Type B pancreatic cell (in vitro differentiated cells): ENCODE results near the gene PRTFDC1. TPM values are rescaled to one million over a fixed set of nuclear protein-coding genes. Genes with fewer than 3 reads are reported as not detected.
A peak's percentile ranks its signal among the peaks of the same experiment; 100 is the strongest.

Source experiments
- DNase-seq: peaks from one replicate; pipeline ENCODE4 v3.0.0; 2021; ENCODE audit warnings: mixed read lengths; ENCODE audit not compliant: unreplicated experiment; ENCODE audit errors: extremely low spot score
- H3K27ac Mint-ChIP-seq: 2 replicates; pipeline ENCODE4 v1.8.0; 2021; ENCODE audit warnings: mild to moderate bottlenecking, mixed read lengths
- H3K27me3 Mint-ChIP-seq: 2 replicates; pipeline ENCODE4 v1.8.0; 2021; ENCODE audit warnings: mixed read lengths
- H3K36me3 Mint-ChIP-seq: 2 replicates; pipeline ENCODE4 v1.8.0; 2021; ENCODE audit warnings: mixed read lengths
- H3K4me1 Mint-ChIP-seq: one replicate; pipeline ENCODE4 v1.8.0; 2021; ENCODE audit warnings: mixed read lengths; ENCODE audit not compliant: unreplicated experiment
- H3K4me3 Mint-ChIP-seq: 2 replicates; pipeline ENCODE4 v1.8.0; 2021; ENCODE audit warnings: mild to moderate bottlenecking, mixed read lengths
- H3K9me3 Mint-ChIP-seq: 2 replicates; pipeline ENCODE4 v1.8.0; 2021; ENCODE audit warnings: mixed read lengths
- CTCF ChIP-seq: fragments of 200-600 bp; sonication (generic); conservative IDR thresholded peaks from 2 replicates; pipeline ENCODE4 v1.5.0; 2021; ENCODE audit warnings: antibody characterized with exemption, mild to moderate bottlenecking
- total RNA-seq: library from RNA; stranded (reverse); gene quantifications from 2 replicates; pipeline ENCODE4 v1.2.1, GENCODE V29; 2021; ENCODE audit warnings: low replicate concordance

The PRTFDC1 gene
- total RNA-seq, 1 donor from 2014 or later = 22.9 TPM

- DNase-seq = no peak
- H3K27ac Mint-ChIP-seq = no peak overlapping the region
These were observed 2.0 kb downstream of the PRTFDC1 start for GRCh38 chr10:24950439-24950838.

GRCh38 chr10:24949616-24950015 lies 2.8 kb downstream of the PRTFDC1 start:
- no peak overlapping the region for H3K4me3 Mint-ChIP-seq
- no peak for TF ChIP-seq CTCF
- no peaks in the 10 kb centered on the region for H3K9me3 Mint-ChIP-seq
- no peak for DNase-seq
- H3K27me3 Mint-ChIP-seq = no peaks in the 10 kb centered on the region
- H3K36me3 Mint-ChIP-seq = peaks cover 4% of the 10 kb centered on the region
- H3K27ac Mint-ChIP-seq = no peak overlapping the region
- H3K4me1 Mint-ChIP-seq = peaks cover 34% of the 10 kb centered on the region

More at GRCh38 chr10:24950439-24950838, 2.0 kb downstream of the PRTFDC1 start:
- TF ChIP-seq CTCF = no peak
- H3K9me3 Mint-ChIP-seq = no peaks in the 10 kb centered on the region
- peak overlapping the region; percentile 32 for H3K4me3 Mint-ChIP-seq
- H3K36me3 Mint-ChIP-seq = peaks cover 4% of the 10 kb centered on the region
- no peaks in the 10 kb centered on the region for H3K27me3 Mint-ChIP-seq
- peaks cover 34% of the 10 kb centered on the region for H3K4me1 Mint-ChIP-seq

- Mint-ChIP-seq H3K27me3 (no peaks in the 10 kb centered on the region), H3K9me3 (no peaks in the 10 kb centered on the region), H3K36me3 (peaks cover 4% of the 10 kb centered on the region), H3K27ac (no peak overlapping the region), H3K4me1 (peaks cover 21% of the 10 kb centered on the region), H3K4me3 (no peak overlapping the region)
- DNase-seq = no peak
- no peak for TF ChIP-seq CTCF
These were observed 4.9 kb downstream of the PRTFDC1 start for GRCh38 chr10:24947304-24948097.

GRCh38 chr10:24944512-24945255 lies 7.7 kb downstream of the PRTFDC1 start:
- TF ChIP-seq CTCF = no peak
- no peak for DNase-seq
- Mint-ChIP-seq H3K4me1 (peaks cover 7% of the 10 kb centered on the region), H3K27me3 (no peaks in the 10 kb centered on the region), H3K9me3 (no peaks in the 10 kb centered on the region), H3K27ac (peak overlapping the region; percentile 1), H3K36me3 (peaks cover 10% of the 10 kb centered on the region), H3K4me3 (no peak overlapping the region)

- no peak overlapping the region for H3K27ac Mint-ChIP-seq
- TF ChIP-seq CTCF = no peak
- H3K36me3 Mint-ChIP-seq = peaks cover 24% of the 10 kb centered on the region
- no peak overlapping the region for H3K4me3 Mint-ChIP-seq
- no peaks in the 10 kb centered on the region for H3K9me3 Mint-ChIP-seq
- no peaks in the 10 kb centered on the region for H3K27me3 Mint-ChIP-seq
- no peaks in the 10 kb centered on the region for H3K4me1 Mint-ChIP-seq
- DNase-seq = no peak
These were observed 13.9 kb downstream of the PRTFDC1 start for GRCh38 chr10:24938525-24938924.
